ENCODE data around the gene ZNF865.
"Not testable (repeated sequence)": the region's sequence is repeated elsewhere in the genome, so short reads cannot be mapped to it uniquely, and the experiment has no call there.

Gene ZNF865

GRCh38 chr19:55605637-55606470 lies at the start of gene ZNF865:
Gene ZNF865 (plus strand): TSS chr19:55605647. CDS start chr19:55613619, 7,972 bp downstream.
- DNase-seq (ENCODE audit: low read depth), result peak; percentile 91

GRCh38 chr19:55559684-55560083 lies 45.8 kb upstream of the ZNF865 start:
- no peak for DNase-seq (ENCODE audit: low read depth)

- DNase-seq (ENCODE audit: low read depth), result no peak
Observed at GRCh38 chr19:55563261-55563690, 42.2 kb upstream of the ZNF865 start.

GRCh38 chr19:55566823-55567222 lies 38.6 kb upstream of the ZNF865 start:
- DNase-seq (ENCODE audit: low read depth), result no peak

GRCh38 chr19:55567708-55568328 lies 37.6 kb upstream of the ZNF865 start:
- no peak for DNase-seq (ENCODE audit: low read depth)

- DNase-seq (ENCODE audit: low read depth), result not testable (repeated sequence)
Observed at GRCh38 chr19:55569477-55569876, 36.0 kb upstream of the ZNF865 start.

GRCh38 chr19:55573929-55574328 lies 31.5 kb upstream of the ZNF865 start:
- DNase-seq (ENCODE audit: low read depth), result not testable (repeated sequence)

- DNase-seq (ENCODE audit: low read depth), result no peak
Observed at GRCh38 chr19:55576746-55577145, 28.7 kb upstream of the ZNF865 start.

GRCh38 chr19:55578031-55578760 lies 27.3 kb upstream of the ZNF865 start:
- no peak for DNase-seq (ENCODE audit: low read depth)

GRCh38 chr19:55578761-55579747 lies 26.4 kb upstream of the ZNF865 start:
- no peak for DNase-seq (ENCODE audit: low read depth)

- peak; percentile 27 for DNase-seq (ENCODE audit: low read depth)
Observed at GRCh38 chr19:55579766-55580621, 25.5 kb upstream of the ZNF865 start.

GRCh38 chr19:55580628-55581144 lies 24.8 kb upstream of the ZNF865 start, which contains the start of gene ZNF579:
Gene ZNF579 (minus strand): TSS chr19:55580848. CDS start chr19:55579639, 1,209 bp downstream.
- peak; percentile 90 for DNase-seq (ENCODE audit: low read depth)

GRCh38 chr19:55581145-55581822 lies 24.2 kb upstream of the ZNF865 start:
- DNase-seq (ENCODE audit: low read depth), result peak; percentile 34

GRCh38 chr19:55581823-55582223 lies 23.6 kb upstream of the ZNF865 start:
- DNase-seq (ENCODE audit: low read depth), result peak; percentile 15

GRCh38 chr19:55582284-55582683 lies 23.2 kb upstream of the ZNF865 start:
- DNase-seq (ENCODE audit: low read depth), result not testable (repeated sequence)

- DNase-seq (ENCODE audit: low read depth), result not testable (repeated sequence)
Observed at GRCh38 chr19:55583897-55584296, 21.6 kb upstream of the ZNF865 start.

GRCh38 chr19:55584871-55585270 lies 20.6 kb upstream of the ZNF865 start:
- DNase-seq (ENCODE audit: low read depth), result no peak

GRCh38 chr19:55585658-55586339 lies 19.6 kb upstream of the ZNF865 start:
- peak; percentile 55 for DNase-seq (ENCODE audit: low read depth)

All from ELR (cell line).